Loucy (cell line): ENCODE results near the gene WBP1L.
A peak's percentile ranks its signal among the peaks of the same experiment; 100 is the strongest.

Experiments used
- H2AFZ ChIP-seq: fragments of 200-600 bp; sonication (generic); 2 replicates; pipeline ENCODE4 v1.6.0; 2016; ENCODE audit warnings: antibody characterized with exemption, mild to moderate bottlenecking, low read length, moderate library complexity
- H3F3A ChIP-seq: fragments of 200-600 bp; 2 replicates; pipeline ENCODE4 v1.6.0; 2016; ENCODE audit warnings: antibody characterized with exemption, low read depth, mild to moderate bottlenecking
- H3K27me3 ChIP-seq: fragments of 200-600 bp; sonication (generic); 2 replicates; pipeline ENCODE4 v1.6.1; 2014; ENCODE audit warnings: low read length, mild to moderate bottlenecking; ENCODE audit not compliant: insufficient read depth, poor library complexity, severe bottlenecking
- H3K36me3 ChIP-seq: fragments of 200-600 bp; sonication (generic); 2 replicates; pipeline ENCODE4 v1.6.1; 2016; ENCODE audit warnings: low read length; ENCODE audit not compliant: insufficient read depth
- H3K4me1 ChIP-seq: fragments of 200-600 bp; sonication (generic); 2 replicates; pipeline ENCODE4 v1.5.1; 2014; ENCODE audit warnings: low read length, mild to moderate bottlenecking; ENCODE audit not compliant: insufficient read depth, poor library complexity, severe bottlenecking
- H3K4me2 ChIP-seq: fragments of 200-600 bp; sonication (generic); 2 replicates; pipeline ENCODE4 v1.6.0; 2014; ENCODE audit warnings: antibody characterized with exemption, low read length, low read depth, mild to moderate bottlenecking; ENCODE audit not compliant: poor library complexity, severe bottlenecking
- H3K4me3 ChIP-seq: fragments of 200-600 bp; sonication (generic); 2 replicates; pipeline ENCODE4 v1.5.1; 2014; ENCODE audit warnings: low read length, mild to moderate bottlenecking, mixed read lengths; ENCODE audit not compliant: poor library complexity, severe bottlenecking
- H3K79me2 ChIP-seq: fragments of 200-600 bp; sonication (generic); 2 replicates; pipeline ENCODE4 v1.6.1; 2014; ENCODE audit warnings: low read length; ENCODE audit not compliant: insufficient read depth
- H3K9ac ChIP-seq: fragments of 200-600 bp; sonication (generic); 2 replicates; pipeline ENCODE4 v1.6.0; 2014; ENCODE audit warnings: mild to moderate bottlenecking, low read depth, low read length, moderate library complexity; ENCODE audit not compliant: poor library complexity, severe bottlenecking
- H3K9me2 ChIP-seq: fragments of 200-600 bp; sonication (generic); replicated peaks from 2 replicates; pipeline ENCODE4 v1.6.1; 2016; ENCODE audit warnings: low read depth, low read length, mixed read lengths
- H3K9me3 ChIP-seq: fragments of 200-600 bp; sonication (generic); 2 replicates; pipeline ENCODE4 v1.6.1; 2014; ENCODE audit warnings: mild to moderate bottlenecking, antibody characterized with exemption, low read length, low read depth; ENCODE audit not compliant: insufficient read depth
- H4K20me1 ChIP-seq: fragments of 200-600 bp; sonication (generic); 2 replicates; pipeline ENCODE4 v1.6.0; 2014; ENCODE audit warnings: antibody characterized with exemption, low read length, mild to moderate bottlenecking; ENCODE audit not compliant: insufficient read depth, poor library complexity, severe bottlenecking
- CTCF ChIP-seq: fragments of 200-600 bp; sonication (generic); conservative IDR thresholded peaks from 2 replicates; pipeline ENCODE4 v1.5.1; 2014; ENCODE audit warnings: mild to moderate bottlenecking, antibody characterized with exemption, low read length
- EZH2phosphoT487 ChIP-seq: fragments of 200-600 bp; IDR thresholded peaks from 2 replicates; pipeline ENCODE4 v1.6.1; 2018; ENCODE audit warnings: antibody characterized with exemption, mild to moderate bottlenecking, moderate library complexity, borderline replicate concordance

Gene WBP1L

GRCh38 chr10:102713539-102713813 lies 30.3 kb upstream of the WBP1L start:
- no peaks in the 10 kb centered on the region; the same call in 1 of the 2 replicates for H3F3A ChIP-seq
- peaks cover 63% of the 10 kb centered on the region for H3K79me2 ChIP-seq
- no peaks in the 10 kb centered on the region for H3K9me3 ChIP-seq
- no peaks in the 10 kb centered on the region for H3K27me3 ChIP-seq
- H3K9ac ChIP-seq = peak overlapping the region; percentile 72
- H3K4me3 ChIP-seq = peak overlapping the region; percentile 87
- no peaks in the 10 kb centered on the region for H4K20me1 ChIP-seq
- TF ChIP-seq CTCF = no peak
- no peak for TF ChIP-seq EZH2phosphoT487
- H2AFZ ChIP-seq = peak overlapping the region; percentile 81
- H3K36me3 ChIP-seq = no peaks in the 10 kb centered on the region
- H3K4me1 ChIP-seq = peaks cover 51% of the 10 kb centered on the region
- peak overlapping the region; percentile 81 for H3K4me2 ChIP-seq
- H3K9me2 ChIP-seq = no peaks in the 10 kb centered on the region

- Histone ChIP-seq H2AFZ (peak within 1 kb of the TSS; percentile 84), H3F3A (no peaks in the 10 kb centered on the region; the same call in 1 of the 2 replicates), H3K79me2 (peaks cover 65% of the 10 kb centered on the region), H4K20me1 (no peaks in the 10 kb centered on the region), H3K9me3 (no peaks in the 10 kb centered on the region), H3K9ac (peak within 1 kb of the TSS; percentile 77), H3K9me2 (no peaks in the 10 kb centered on the region), H3K36me3 (no peaks in the 10 kb centered on the region), H3K4me2 (peak within 1 kb of the TSS; percentile 89), H3K4me1 (peaks cover 53% of the 10 kb centered on the region), H3K4me3 (peak within 1 kb of the TSS; percentile 87), H3K27me3 (no peaks in the 10 kb centered on the region)
- peak; percentile 55 for TF ChIP-seq CTCF
- TF ChIP-seq EZH2phosphoT487 = no peak
Measured at GRCh38 chr10:102713814-102714620, 29.7 kb upstream of the WBP1L start, which contains the start of gene ARL3. ARL3 (minus strand) TSS chr10:102714397; CDS start chr10:102714275, 122 bp downstream.

- H3K36me3 ChIP-seq = no peaks in the 10 kb centered on the region
- H3K79me2 ChIP-seq = peaks cover 71% of the 10 kb centered on the region
- H2AFZ ChIP-seq = peak within 1 kb of the TSS; percentile 84
- peaks cover 58% of the 10 kb centered on the region for H3K4me1 ChIP-seq
- peak within 1 kb of the TSS; percentile 89 for H3K4me2 ChIP-seq
- H3K9me2 ChIP-seq = no peaks in the 10 kb centered on the region
- H3K9ac ChIP-seq = peak within 1 kb of the TSS; percentile 77
- no peaks in the 10 kb centered on the region for H3K9me3 ChIP-seq
- no peaks in the 10 kb centered on the region for H3K27me3 ChIP-seq
- H4K20me1 ChIP-seq = no peaks in the 10 kb centered on the region
- TF ChIP-seq EZH2phosphoT487 (no peak), CTCF (peak; percentile 39; the same call in 1 of the 2 replicates)
- no peaks in the 10 kb centered on the region; the same call in 1 of the 2 replicates for H3F3A ChIP-seq
- peak within 1 kb of the TSS; percentile 87 for H3K4me3 ChIP-seq
Measured at GRCh38 chr10:102714621-102715455, 28.9 kb upstream of the WBP1L start, which contains the start of gene SFXN2. SFXN2 (plus strand) TSS chr10:102714636; CDS start chr10:102726637, 12,001 bp downstream.
